Measurements from ENCODE around the gene EDIL3.

DNA sequence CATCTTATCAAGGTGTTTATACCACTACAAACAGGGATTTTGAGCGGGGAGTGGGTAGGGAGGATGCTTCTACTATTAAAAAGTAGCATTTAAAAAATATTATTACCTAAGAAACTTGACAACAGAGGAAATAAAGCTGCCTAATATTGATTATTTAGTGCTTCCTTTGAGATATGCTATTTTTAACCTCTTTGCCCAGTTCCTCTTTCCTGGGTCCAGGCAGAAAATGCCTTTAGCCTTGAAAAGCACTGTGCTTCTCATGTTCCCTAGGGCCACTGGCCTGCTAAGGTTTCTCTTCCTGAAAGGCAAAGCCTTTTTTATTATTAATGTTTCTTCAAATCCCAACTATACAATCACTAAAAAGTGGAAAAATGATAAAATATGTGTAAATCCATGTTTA, 446.8 kb downstream of the EDIL3 start:
- TF ChIP-seq, protein P1, sequence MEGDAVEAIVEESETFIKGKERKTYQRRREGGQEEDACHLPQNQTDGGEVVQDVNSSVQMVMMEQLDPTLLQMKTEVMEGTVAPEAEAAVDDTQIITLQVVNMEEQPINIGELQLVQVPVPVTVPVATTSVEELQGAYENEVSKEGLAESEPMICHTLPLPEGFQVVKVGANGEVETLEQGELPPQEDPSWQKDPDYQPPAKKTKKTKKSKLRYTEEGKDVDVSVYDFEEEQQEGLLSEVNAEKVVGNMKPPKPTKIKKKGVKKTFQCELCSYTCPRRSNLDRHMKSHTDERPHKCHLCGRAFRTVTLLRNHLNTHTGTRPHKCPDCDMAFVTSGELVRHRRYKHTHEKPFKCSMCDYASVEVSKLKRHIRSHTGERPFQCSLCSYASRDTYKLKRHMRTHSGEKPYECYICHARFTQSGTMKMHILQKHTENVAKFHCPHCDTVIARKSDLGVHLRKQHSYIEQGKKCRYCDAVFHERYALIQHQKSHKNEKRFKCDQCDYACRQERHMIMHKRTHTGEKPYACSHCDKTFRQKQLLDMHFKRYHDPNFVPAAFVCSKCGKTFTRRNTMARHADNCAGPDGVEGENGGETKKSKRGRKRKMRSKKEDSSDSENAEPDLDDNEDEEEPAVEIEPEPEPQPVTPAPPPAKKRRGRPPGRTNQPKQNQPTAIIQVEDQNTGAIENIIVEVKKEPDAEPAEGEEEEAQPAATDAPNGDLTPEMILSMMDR (conservative IDR thresholded peaks at IDR 0.05 in 1 of 2, IDR thresholded peaks at IDR 0.05 in 1 of 2; ENCODE audit: low read depth in 1 of 2, low read length in 2 of 2), result no peak
- TF ChIP-seq EZH2 (IDR thresholded peaks at IDR 0.05; ENCODE audit: low read length, missing control alignments), result no peak

All from fibroblast of lung (primary cell).